Left lobe of liver (tissue), 2 donors: ENCODE data around the gene CDKL5. TPM values are rescaled to one million over a fixed set of nuclear protein-coding genes. Genes with fewer than 3 reads are reported as not detected.

Experiments
- ATAC-seq: fragments of 200-7000 bp; cut with Tn5 transposase; one replicate; pipeline ENCODE4 v1.9.1; 2020; ENCODE audit warnings: mild to moderate bottlenecking, moderate library complexity
- DNase-seq: peaks from one replicate; pipeline ENCODE4 v3.0.0-alpha.2; 2020; ENCODE audit warnings: low spot score
- total RNA-seq: library from RNA; stranded (reverse); gene quantifications from one replicate; pipeline ENCODE4 v1.2.1, GENCODE V29; 2021
- donor health status: DM: no; HTN: no; CAD: no; lungs with moderate emphysema.
- donor health status: DM: no; HTN: yes; CAD: no.

The CDKL5 gene
- total RNA-seq, 1 donor from 2014 or later: 1.7 TPM

DNA sequence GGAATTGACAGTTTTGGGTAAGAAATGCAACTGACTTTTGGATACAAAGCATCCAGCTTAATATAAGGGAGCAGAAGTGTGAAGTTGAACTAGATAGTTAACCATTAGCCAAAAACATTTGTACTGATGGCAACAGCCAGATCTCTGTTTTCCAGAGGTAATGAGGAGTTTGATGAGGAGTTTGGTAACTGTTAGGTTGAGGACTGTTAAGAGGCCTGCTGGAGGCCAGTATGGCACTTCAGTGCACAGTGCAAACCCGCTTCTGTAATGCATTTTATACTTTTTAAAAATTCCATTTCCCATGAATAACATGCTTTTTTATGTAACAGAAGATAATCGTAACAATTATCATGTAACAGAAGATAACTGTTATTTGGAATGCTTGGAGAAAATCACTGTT lies 30.0 kb downstream of the CDKL5 start:
- peak; percentile 36 for ATAC-seq
- DNase-seq: no peak

- DNase-seq (no peak), ATAC-seq (no peak)
These were observed 31.6 kb downstream of the CDKL5 start for GRCh38 chrX:18457000-18457399.

- DNase-seq (no peak), ATAC-seq (peak; percentile 53)
These were observed 36.0 kb downstream of the CDKL5 start for GRCh38 chrX:18461431-18461830.

DNA sequence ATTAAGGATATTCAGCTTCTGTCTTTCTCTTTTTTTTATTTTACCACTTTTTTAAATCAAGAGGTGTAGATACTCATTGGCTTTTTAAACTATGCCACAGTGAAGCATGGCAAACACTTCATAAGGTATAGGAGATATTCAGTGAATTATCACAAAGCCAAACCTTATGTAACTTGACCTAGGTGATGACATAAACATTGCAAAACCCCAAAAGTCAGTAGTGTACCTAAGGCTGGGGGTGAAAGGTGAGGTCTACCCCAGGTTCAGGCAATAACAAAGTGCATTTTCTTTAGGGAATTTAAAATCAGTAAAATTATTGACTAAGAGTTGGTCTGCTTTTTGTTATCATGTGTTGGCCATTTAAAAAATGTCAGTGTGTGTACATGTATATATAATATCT lies 39.1 kb downstream of the CDKL5 start:
- peak; percentile 48 for ATAC-seq
- no peak for DNase-seq

GRCh38 chrX:18465051-18465450 lies 39.6 kb downstream of the CDKL5 start:
- DNase-seq (no peak), ATAC-seq (no peak)

DNA sequence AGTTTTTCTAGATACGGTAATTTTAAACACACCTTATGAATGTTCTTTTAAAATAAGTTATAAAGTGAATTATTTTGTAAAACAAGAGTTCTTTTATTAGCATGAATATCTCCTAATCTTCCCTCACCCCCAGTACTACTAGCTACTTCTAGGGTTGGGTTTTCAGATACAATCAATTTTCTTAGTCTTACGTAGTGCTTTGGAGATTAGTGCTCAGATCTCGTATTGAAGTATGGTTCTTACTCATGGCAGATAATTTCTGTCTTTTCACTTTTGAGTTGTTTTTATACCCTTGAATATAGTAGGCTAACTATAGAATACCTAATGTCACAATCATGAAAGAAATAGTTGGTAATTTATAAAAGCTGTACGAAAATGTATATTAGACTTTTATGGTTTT lies 43.2 kb downstream of the CDKL5 start:
- no peak for ATAC-seq
- DNase-seq: no peak

- ATAC-seq (no peak), DNase-seq (no peak)
These were observed 45.9 kb downstream of the CDKL5 start for GRCh38 chrX:18471296-18471695.

DNA sequence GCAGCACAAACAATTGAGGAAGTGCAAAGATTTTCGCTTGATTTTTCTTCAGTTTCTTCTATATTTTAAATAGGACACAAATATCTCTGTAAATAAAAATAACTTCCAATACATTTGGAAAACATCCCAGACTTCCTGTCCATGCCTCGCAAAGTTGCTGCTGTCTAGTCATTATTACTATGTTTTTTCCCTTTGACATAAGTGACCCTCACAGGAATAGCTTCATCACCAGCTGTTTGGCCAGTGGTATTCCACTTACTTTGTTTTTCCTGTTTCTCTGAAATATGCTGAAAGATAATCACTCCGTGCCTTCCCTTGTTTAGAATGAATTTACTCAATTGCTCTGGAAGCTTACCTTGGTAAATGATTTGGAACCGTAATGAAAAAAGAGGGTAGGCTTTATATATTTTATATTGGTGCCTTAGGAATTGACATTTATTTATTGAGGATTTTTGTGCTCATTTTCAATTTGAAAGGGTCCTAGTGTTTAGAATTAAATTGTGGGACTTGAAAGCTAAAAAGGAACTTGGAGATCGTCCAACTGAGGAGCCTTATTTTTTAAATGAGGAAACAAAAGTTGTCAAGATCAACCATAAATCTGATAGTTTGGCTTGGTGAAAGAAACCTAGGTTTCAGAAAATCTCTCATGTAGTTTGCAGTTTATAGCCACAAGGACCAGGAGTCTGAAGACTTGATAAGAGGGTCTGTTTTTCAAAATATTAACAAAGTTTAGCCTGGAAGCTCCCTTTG lies 65.6 kb downstream of the CDKL5 start:
- no peak for DNase-seq
- no peak for ATAC-seq

- DNase-seq (no peak), ATAC-seq (no peak)
These were observed 66.4 kb downstream of the CDKL5 start for GRCh38 chrX:18491587-18492340.

DNA sequence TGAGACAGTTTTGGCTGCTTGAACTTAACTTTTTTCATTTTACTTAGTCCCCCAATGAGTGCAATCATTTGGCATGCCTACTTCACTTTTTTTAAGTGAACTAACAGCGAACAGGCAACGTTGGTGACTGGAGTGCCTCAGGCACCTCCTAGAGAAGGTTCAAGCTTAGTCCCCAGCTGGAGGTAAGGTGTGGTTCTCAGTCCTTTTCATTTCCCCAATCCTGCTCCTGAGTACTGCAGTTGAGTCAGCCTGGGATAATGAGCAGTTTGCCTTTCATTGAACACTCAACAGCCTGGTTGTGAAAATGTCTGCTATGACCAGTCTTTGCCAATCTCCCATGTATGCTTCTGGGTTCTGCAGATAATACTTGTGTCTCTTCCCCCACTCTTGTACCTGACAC lies 109.5 kb downstream of the CDKL5 start:
- ATAC-seq (no peak), DNase-seq (no peak)

- ATAC-seq (no peak), DNase-seq (no peak)
These were observed 111.7 kb downstream of the CDKL5 start for GRCh38 chrX:18537068-18537467.

DNA sequence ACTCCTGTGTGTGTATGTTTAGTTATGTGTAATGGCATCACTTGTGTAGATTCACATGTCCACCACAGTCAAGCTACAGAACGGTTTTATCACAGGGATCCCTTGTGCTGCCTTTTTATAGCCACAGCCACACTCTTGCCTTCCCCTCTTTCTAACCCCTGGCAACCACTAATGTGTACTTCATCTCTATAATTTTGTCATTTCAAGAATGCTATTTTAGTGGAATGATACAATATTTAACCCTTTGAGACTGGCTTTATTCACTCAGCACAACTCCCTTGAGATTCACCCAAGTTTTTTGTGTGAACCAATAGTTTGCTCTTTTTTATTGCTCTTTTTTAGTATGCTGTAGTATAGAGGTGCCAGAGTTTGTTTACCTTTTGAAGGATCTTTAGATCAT lies 112.1 kb downstream of the CDKL5 start:
- DNase-seq (no peak), ATAC-seq (no peak)

DNA sequence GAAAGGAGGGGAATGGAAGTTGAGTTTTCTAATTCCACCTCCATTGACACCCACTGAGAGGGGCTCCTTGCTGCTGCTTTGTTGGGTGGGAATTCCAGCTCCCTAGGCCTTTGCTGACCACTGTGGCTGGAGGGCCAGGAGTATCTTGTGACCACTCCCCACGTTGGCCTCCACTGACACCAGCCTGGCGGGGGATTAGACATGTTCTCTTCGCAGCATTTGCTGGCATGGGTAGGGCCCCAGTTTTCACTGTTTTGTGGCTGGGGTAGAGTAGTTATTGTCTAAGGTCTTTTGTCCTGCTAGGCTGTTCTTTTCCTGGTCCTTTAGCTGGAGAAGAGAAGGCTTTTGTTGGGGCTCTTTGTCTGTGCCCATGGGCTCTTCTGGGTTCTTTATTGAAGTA lies 116.7 kb downstream of the CDKL5 start:
- ATAC-seq (no peak), DNase-seq (no peak)

DNA sequence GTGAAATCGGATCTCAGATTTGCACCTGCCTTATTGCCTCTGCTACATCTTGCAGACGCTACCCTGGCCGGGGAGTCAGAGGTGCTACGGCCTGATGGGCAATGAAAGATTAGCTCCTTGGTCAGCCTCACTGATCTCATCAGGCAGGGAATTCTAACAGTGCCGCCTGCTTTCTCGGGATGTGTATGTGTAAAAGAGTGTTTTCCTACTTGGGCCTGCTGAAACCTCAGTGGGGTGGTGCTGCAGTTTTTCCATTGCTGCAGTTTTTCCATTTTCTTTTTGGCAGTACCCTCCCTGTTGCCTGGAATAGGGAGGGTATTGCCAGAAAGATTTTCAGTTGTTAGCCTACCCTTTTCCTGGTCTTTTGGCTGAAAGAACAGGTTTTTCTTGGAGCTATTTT lies 117.5 kb downstream of the CDKL5 start:
- no peak for ATAC-seq
- no peak for DNase-seq

DNA sequence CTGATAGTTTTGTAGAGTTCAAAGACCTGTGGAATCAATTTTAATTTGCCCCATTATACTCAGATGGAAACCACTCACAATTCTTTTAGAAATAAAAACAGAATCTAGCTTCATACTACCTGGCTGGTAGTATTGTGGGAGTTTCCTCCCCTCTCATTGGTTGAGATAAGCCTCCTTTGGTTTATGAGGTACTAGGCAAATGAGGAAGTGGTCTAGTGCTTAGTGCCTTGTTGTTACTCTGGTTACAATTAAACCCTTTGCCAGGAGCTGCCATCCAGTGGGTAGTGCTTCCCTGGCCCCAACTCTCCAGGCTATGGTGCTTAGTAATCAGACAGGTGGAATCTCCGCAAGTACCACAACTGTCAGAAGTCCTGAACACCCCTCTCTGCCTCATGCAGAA lies 118.3 kb downstream of the CDKL5 start:
- no peak for ATAC-seq

GRCh38 chrX:18545771-18546170 lies 120.4 kb downstream of the CDKL5 start:
- no peak for DNase-seq
- peak; percentile 83 for ATAC-seq

More for the DNA sequence above, 118.3 kb downstream of the CDKL5 start:
- DNase-seq: no peak

GRCh38 chrX:18548996-18549395 lies 123.6 kb downstream of the CDKL5 start:
- ATAC-seq (no peak), DNase-seq (no peak)

DNA sequence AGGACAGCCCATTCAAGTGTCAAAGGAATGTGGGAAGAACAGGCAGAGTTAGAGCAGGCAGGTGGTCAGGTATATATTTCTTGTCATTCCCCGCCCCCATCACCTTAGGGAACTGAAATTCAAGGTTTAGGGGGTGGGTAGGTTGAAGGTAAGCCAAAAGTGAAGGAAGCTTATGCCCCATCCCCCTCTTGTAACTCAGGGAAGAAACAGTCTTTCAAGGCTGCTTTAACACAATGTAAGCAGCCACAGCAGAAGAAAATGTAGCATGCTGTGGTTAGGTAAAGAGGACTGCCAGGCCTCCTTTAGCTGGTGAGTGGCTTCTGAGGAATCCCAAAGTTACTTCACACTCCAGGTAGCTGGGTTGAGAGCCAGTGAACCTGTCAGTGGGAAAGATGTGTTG lies 124.2 kb downstream of the CDKL5 start:
- DNase-seq (no peak), ATAC-seq (no peak)

- DNase-seq (no peak), ATAC-seq (no peak)
These were observed 132.5 kb downstream of the CDKL5 start for GRCh38 chrX:18557879-18558278.

GRCh38 chrX:18558799-18559198 lies 133.4 kb downstream of the CDKL5 start:
- ATAC-seq (no peak), DNase-seq (no peak)

DNA sequence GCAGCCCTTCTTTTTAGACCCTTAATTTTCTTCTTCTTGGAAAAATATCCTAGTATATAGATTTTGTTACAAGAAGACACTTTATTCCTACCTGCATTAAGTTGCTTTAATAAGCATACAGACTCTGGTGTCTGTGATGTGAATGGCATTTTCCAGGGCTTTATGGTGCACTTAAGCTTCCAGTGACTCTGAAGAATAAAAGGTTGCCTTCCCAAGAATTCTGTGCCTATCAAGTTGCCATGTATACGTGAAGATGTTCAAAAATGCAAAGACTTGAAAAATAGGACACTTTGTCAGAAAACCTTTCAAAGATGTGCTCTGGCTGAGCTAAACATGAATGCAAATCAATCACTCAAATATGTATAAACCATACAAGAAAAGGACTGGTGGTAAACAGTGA lies 135.6 kb downstream of the CDKL5 start:
- ATAC-seq: no peak

GRCh38 chrX:18565727-18566126 lies 140.3 kb downstream of the CDKL5 start:
- DNase-seq (no peak), ATAC-seq (no peak)

More for the DNA sequence above, 135.6 kb downstream of the CDKL5 start:
- DNase-seq: no peak
